HCT116 (cell line): ENCODE data around the gene METTL26. TPM values are rescaled to one million over a fixed set of nuclear protein-coding genes. Genes with fewer than 3 reads are reported as not detected.

Experiments used
- ATAC-seq: fragments of 200-7000 bp; cut with Tn5 transposase; 2 replicates; pipeline ENCODE4 v1.9.1; 2020; ENCODE audit warnings: mild to moderate bottlenecking, moderate library complexity
- BruUV-seq: library from RNA; stranded (reverse); fragments of 400-500 nt; replicated peaks from 2 replicates; lab custom pipeline; 2021; lab: Mats Ljungman, UMichigan
- CTCF ChIA-PET: fragments of 300-600 bp; sonication (Branson Sonifier 250); formaldehyde crosslinking; loops from one replicate; lab custom pipeline; 2021; ENCODE audit warnings: antibody characterized with exemption; lab: Charles Lee
- POLR2A ChIA-PET: fragments of 300-600, 350-600 bp; sonication (Branson Sonifier 250); formaldehyde crosslinking; loops from one replicate; lab custom pipeline; 2021; ENCODE audit warnings: antibody characterized with exemption; lab: Charles Lee
- RAD21 ChIA-PET, 2 experiments: fragments of 300-600 bp; sonication (Branson Sonifier 250); formaldehyde crosslinking; loops; one replicate each; lab custom pipeline; 2023; ENCODE audit warnings: low total read pairs in 2 of 2; ENCODE audit not compliant: uncharacterized antibody in 2 of 2, unreplicated experiment in 2 of 2, low non-redundant PET in 1 of 2; lab: Charles Lee
- DNase-seq: peaks from one replicate; pipeline ENCODE4 v3.0.0-alpha.2; 2010; ENCODE audit warnings: low read depth, low spot score
- H2AFZ ChIP-seq: fragments of 200-600 bp; shearing (Covaris generic), sonication (generic); 2 replicates; pipeline ENCODE4 v1.6.1; 2017; ENCODE audit warnings: low read depth, mixed run types, mixed read lengths, antibody characterized with exemption, low read length; ENCODE audit not compliant: poor library complexity, severe bottlenecking
- H3K27ac ChIP-seq: 2 replicates; pipeline ENCODE4 v1.5.1; 2012; ENCODE audit warnings: low read depth, low read length
- H3K27me3 ChIP-seq: fragments of 200-600 bp; sonication (generic); 2 replicates; pipeline ENCODE4 v1.6.1; 2016; ENCODE audit warnings: mixed run types, low read length, mixed read lengths; ENCODE audit not compliant: insufficient read depth
- H3K36me3 ChIP-seq, 2 experiments: fragments of 200-500 bp in 1 of 2; fragments of 200-600 bp in 1 of 2; sonication (Bioruptor generic) in 1 of 2; sonication (generic) in 1 of 2; 2 replicates each; pipeline versions ENCODE4 v1.5.1 to v1.6.1; 2014 to 2016; ENCODE audit warnings: low read length in 2 of 2, inconsistent platforms in 1 of 2, mixed read lengths in 1 of 2, mixed run types in 1 of 2; ENCODE audit not compliant: insufficient read depth in 2 of 2, control insufficient read depth in 1 of 2
- H3K4me1 ChIP-seq, 2 experiments: fragments of 200-600 bp in 1 of 2; sonication (generic) in 1 of 2; 2 replicates each; pipeline versions ENCODE4 v1.5.1 to v1.6.1; 2012 to 2017; ENCODE audit warnings: low read length in 2 of 2, inconsistent platforms in 1 of 2, mild to moderate bottlenecking in 1 of 2, mixed read lengths in 1 of 2, mixed run types in 1 of 2, moderate library complexity in 1 of 2; ENCODE audit not compliant: insufficient read depth in 2 of 2, control insufficient read depth in 1 of 2
- H3K4me2 ChIP-seq: fragments of 200-600 bp; sonication (generic); 2 replicates; pipeline ENCODE4 v1.6.1; 2017; ENCODE audit warnings: mixed run types, low read length, mixed read lengths
- H3K4me3 ChIP-seq, 2 experiments: fragments of 200-600 bp in 1 of 2; sonication (generic) in 1 of 2; replicated peaks in 1 of 2; 2 replicates each; pipeline ENCODE4 v1.5.1; 2011 to 2016; ENCODE audit warnings: low read length in 2 of 2, control low read depth in 1 of 2, low read depth in 1 of 2, mild to moderate bottlenecking in 1 of 2, mixed read lengths in 1 of 2, mixed run types in 1 of 2
- H3K79me2 ChIP-seq: fragments of 200-600 bp; sonication (generic); 2 replicates; pipeline ENCODE4 v1.6.1; 2017; ENCODE audit warnings: mild to moderate bottlenecking, mixed run types, low read length, moderate library complexity, mixed read lengths; ENCODE audit not compliant: insufficient read depth
- H3K9ac ChIP-seq: fragments of 200-600 bp; sonication (generic); 2 replicates; pipeline ENCODE4 v1.6.1; 2016; ENCODE audit warnings: low read length, mixed read lengths
- H3K9me2 ChIP-seq: fragments of 200-600 bp; sonication (generic), shearing (Covaris generic); 2 replicates; pipeline ENCODE4 v1.6.1; 2017; ENCODE audit warnings: mixed run types, mild to moderate bottlenecking, moderate library complexity; ENCODE audit not compliant: insufficient read depth
- H3K9me3 ChIP-seq, 2 experiments: fragments of 200-500 bp in 1 of 2; fragments of 200-600 bp in 1 of 2; sonication (Bioruptor generic) in 1 of 2; sonication (generic) in 1 of 2; 2 replicates each; pipeline ENCODE4 v1.6.1; 2014 to 2017; ENCODE audit warnings: low read length in 2 of 2, mixed read lengths in 2 of 2, inconsistent platforms in 1 of 2, low read depth in 1 of 2, mild to moderate bottlenecking in 1 of 2, mixed run types in 1 of 2, moderate library complexity in 1 of 2; ENCODE audit not compliant: control insufficient read depth in 1 of 2, insufficient read depth in 1 of 2
- H4K20me1 ChIP-seq: fragments of 200-600 bp; sonication (generic), shearing (Covaris generic); 2 replicates; pipeline ENCODE4 v1.6.1; 2017; ENCODE audit warnings: mixed run types, mild to moderate bottlenecking, moderate library complexity; ENCODE audit not compliant: insufficient read depth
- CBX3 ChIP-seq: IDR thresholded peaks from 2 replicates; pipeline ENCODE4 v1.6.1; 2012; ENCODE audit warnings: low read depth
- CEBPB ChIP-seq: IDR thresholded peaks from 2 replicates; pipeline ENCODE4 v1.6.1; 2012; ENCODE audit warnings: low read depth
- EGR1 ChIP-seq: IDR thresholded peaks from 2 replicates; pipeline ENCODE4 v1.6.1; 2012; ENCODE audit warnings: low read depth
- ELF1 ChIP-seq: IDR thresholded peaks from 2 replicates; pipeline ENCODE4 v1.6.1; 2012; ENCODE audit warnings: low read depth, borderline replicate concordance
- EZH2 ChIP-seq: fragments of 200-600 bp; sonication (generic); IDR thresholded peaks from 2 replicates; pipeline ENCODE4 v1.6.1; 2017; ENCODE audit warnings: antibody characterized with exemption, mixed run types
- EZH2phosphoT487 ChIP-seq: fragments of 200-600 bp; IDR thresholded peaks from 2 replicates; pipeline ENCODE4 v1.6.1; 2018; ENCODE audit warnings: antibody characterized with exemption, borderline replicate concordance
- JUND ChIP-seq: IDR thresholded peaks from 2 replicates; pipeline ENCODE4 v1.6.1; 2012
- POLR2AphosphoS5 ChIP-seq: IDR thresholded peaks from 2 replicates; pipeline ENCODE4 v1.6.1; 2011; ENCODE audit warnings: mild to moderate bottlenecking, low read depth, low read length, moderate library complexity
- SIN3A ChIP-seq: IDR thresholded peaks from 2 replicates; pipeline ENCODE4 v1.6.1; 2012; ENCODE audit warnings: low read depth
- SP1 ChIP-seq: IDR thresholded peaks from 2 replicates; pipeline ENCODE4 v1.6.1; 2012; ENCODE audit warnings: low read depth
- SRF ChIP-seq: IDR thresholded peaks from 2 replicates; pipeline ENCODE4 v1.6.1; 2012; ENCODE audit warnings: low read depth
- TCF7L2 ChIP-seq: IDR thresholded peaks from 2 replicates; pipeline ENCODE4 v1.7.0; 2011; ENCODE audit warnings: borderline replicate concordance, inconsistent platforms; ENCODE audit not compliant: insufficient read depth, insufficient read length; ENCODE audit errors: extremely low read depth
- YY1 ChIP-seq: IDR thresholded peaks from 2 replicates; pipeline ENCODE4 v1.6.1; 2011; ENCODE audit warnings: low read length, low read depth, moderate library complexity, mild to moderate bottlenecking; ENCODE audit not compliant: insufficient replicate concordance; ENCODE audit errors: extremely low read depth
- ZFX ChIP-seq: fragments of 450-650 bp; IDR thresholded peaks from 2 replicates; pipeline ENCODE4 v1.6.1; 2017
- ZNF274 ChIP-seq: fragments of 200-500 bp; sonication (Bioruptor generic); IDR thresholded peaks from 2 replicates; pipeline ENCODE4 v1.6.1; 2014; ENCODE audit warnings: mild to moderate bottlenecking, low read depth, low read length, inconsistent platforms
- intact Hi-C: fragments of 100-400 bp; cut with micrococcal nuclease; formaldehyde crosslinking; loops from 2 replicates; pipeline ENCODE4 v1.10.0; 2022
- total RNA-seq: library from RNA; stranded (reverse); gene quantifications from one replicate; pipeline ENCODE4 v1.2.1, GENCODE V29; 2021; ENCODE audit not compliant: unreplicated experiment
- TF ChIP-seq, protein P1 (sequence below): IDR thresholded peaks from 2 replicates; pipeline ENCODE4 v1.6.1; 2012
- TF ChIP-seq, protein P2 (sequence below): IDR thresholded peaks from 2 replicates; pipeline ENCODE4 v1.6.1; 2012; ENCODE audit warnings: low read depth

The METTL26 gene
- total RNA-seq, 1 experiment from 2014 or later: 85.7 TPM

DNA sequence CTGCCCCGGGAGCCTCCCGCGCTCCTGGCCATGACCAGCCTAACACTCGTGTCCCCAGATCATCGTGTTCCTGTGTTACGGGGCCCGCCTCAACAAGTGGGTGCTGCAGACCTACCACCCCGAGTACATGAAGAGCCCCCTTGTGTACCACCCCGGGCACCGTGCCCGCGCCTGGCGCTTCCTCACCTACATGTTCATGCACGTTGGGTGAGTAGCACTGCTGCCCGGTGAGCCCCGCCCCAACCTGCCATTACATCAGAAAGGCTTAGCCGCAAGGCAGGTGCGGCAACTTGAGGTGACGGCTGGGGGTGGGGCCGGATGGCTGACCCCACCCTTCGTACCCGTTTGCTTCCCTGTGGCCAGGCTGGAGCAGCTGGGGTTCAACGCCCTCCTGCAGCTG is 40.8 kb upstream of the METTL26 start:
- no peak overlapping the region for H2AFZ ChIP-seq
- H3K4me3 ChIP-seq: no peak overlapping the region
- peaks cover 14% of the 10 kb centered on the region for H3K79me2 ChIP-seq
- TF ChIP-seq EZH2phosphoT487: no peak
- TF ChIP-seq, protein P1, sequence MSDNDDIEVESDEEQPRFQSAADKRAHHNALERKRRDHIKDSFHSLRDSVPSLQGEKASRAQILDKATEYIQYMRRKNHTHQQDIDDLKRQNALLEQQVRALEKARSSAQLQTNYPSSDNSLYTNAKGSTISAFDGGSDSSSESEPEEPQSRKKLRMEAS: no peak
- TF ChIP-seq TCF7L2: no peak
- no peak for TF ChIP-seq CEBPB
- no peak for TF ChIP-seq SIN3A
- no peak for TF ChIP-seq POLR2AphosphoS5
- no peak for TF ChIP-seq ZFX
- TF ChIP-seq EGR1: no peak
- no peak for TF ChIP-seq JUND
- TF ChIP-seq CBX3: no peak
- TF ChIP-seq ZNF274: no peak
- TF ChIP-seq SRF: no peak
- no peak for TF ChIP-seq YY1
- no peak for TF ChIP-seq ELF1
- TF ChIP-seq, protein P2, sequence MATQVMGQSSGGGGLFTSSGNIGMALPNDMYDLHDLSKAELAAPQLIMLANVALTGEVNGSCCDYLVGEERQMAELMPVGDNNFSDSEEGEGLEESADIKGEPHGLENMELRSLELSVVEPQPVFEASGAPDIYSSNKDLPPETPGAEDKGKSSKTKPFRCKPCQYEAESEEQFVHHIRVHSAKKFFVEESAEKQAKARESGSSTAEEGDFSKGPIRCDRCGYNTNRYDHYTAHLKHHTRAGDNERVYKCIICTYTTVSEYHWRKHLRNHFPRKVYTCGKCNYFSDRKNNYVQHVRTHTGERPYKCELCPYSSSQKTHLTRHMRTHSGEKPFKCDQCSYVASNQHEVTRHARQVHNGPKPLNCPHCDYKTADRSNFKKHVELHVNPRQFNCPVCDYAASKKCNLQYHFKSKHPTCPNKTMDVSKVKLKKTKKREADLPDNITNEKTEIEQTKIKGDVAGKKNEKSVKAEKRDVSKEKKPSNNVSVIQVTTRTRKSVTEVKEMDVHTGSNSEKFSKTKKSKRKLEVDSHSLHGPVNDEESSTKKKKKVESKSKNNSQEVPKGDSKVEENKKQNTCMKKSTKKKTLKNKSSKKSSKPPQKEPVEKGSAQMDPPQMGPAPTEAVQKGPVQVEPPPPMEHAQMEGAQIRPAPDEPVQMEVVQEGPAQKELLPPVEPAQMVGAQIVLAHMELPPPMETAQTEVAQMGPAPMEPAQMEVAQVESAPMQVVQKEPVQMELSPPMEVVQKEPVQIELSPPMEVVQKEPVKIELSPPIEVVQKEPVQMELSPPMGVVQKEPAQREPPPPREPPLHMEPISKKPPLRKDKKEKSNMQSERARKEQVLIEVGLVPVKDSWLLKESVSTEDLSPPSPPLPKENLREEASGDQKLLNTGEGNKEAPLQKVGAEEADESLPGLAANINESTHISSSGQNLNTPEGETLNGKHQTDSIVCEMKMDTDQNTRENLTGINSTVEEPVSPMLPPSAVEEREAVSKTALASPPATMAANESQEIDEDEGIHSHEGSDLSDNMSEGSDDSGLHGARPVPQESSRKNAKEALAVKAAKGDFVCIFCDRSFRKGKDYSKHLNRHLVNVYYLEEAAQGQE: no peak
- TF ChIP-seq SP1: no peak
- no peak for TF ChIP-seq EZH2
- DNase-seq (no peak), ATAC-seq (no peak)
- no peak overlapping the region for H3K9ac ChIP-seq
- no TSS peak for BruUV-seq
- no peaks in the 10 kb centered on the region for H4K20me1 ChIP-seq
- RAD21 ChIA-PET: no interaction called here
- H3K4me1 ChIP-seq: peaks cover 2 to 21% of the 10 kb centered on the region in 2 experiments; a peak in 3 of 4 replicates
- H3K9me3 ChIP-seq: no peaks in the 10 kb centered on the region
- POLR2A ChIA-PET: no interaction called here
- no peak overlapping the region for H3K4me2 ChIP-seq
- intact Hi-C loops: no loop called here
- no peaks in the 10 kb centered on the region for H3K27me3 ChIP-seq
- no peaks in the 10 kb centered on the region for H3K9me2 ChIP-seq
- H3K36me3 ChIP-seq: peaks cover 0 to 14% of the 10 kb centered on the region in 2 experiments; a peak in 3 of 4 replicates
- CTCF ChIA-PET: no interaction called here
- H3K27ac ChIP-seq: no peak overlapping the region
